Stimulated activated CD8-positive, alpha-beta memory T cell treated with anti-CD3 and anti-CD28 coated beads, Interleukin-12 subunit alpha, Interleukin-12 subunit beta, amount 100 ng/mL, for 1 hour (primary cell): ENCODE results near the gene HBB.
"Not testable (repeated sequence)": the region's sequence is repeated elsewhere in the genome, so short reads cannot be mapped to it uniquely, and the experiment has no call there.

Experiments used
- DNase-seq: peaks from one replicate; pipeline ENCODE4 v3.0.0-alpha.2; 2020; ENCODE audit warnings: low read depth

HBB gene

DNA sequence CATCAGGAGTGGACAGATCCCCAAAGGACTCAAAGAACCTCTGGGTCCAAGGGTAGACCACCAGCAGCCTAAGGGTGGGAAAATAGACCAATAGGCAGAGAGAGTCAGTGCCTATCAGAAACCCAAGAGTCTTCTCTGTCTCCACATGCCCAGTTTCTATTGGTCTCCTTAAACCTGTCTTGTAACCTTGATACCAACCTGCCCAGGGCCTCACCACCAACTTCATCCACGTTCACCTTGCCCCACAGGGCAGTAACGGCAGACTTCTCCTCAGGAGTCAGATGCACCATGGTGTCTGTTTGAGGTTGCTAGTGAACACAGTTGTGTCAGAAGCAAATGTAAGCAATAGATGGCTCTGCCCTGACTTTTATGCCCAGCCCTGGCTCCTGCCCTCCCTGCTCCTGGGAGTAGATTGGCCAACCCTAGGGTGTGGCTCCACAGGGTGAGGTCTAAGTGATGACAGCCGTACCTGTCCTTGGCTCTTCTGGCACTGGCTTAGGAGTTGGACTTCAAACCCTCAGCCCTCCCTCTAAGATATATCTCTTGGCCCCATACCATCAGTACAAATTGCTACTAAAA is at the start of gene HBB:
HBB (minus strand) TSS at position 340 of the 579 bp plus-strand sequence; CDS start at position 290, 50 bp downstream.
- no peak for DNase-seq

DNA sequence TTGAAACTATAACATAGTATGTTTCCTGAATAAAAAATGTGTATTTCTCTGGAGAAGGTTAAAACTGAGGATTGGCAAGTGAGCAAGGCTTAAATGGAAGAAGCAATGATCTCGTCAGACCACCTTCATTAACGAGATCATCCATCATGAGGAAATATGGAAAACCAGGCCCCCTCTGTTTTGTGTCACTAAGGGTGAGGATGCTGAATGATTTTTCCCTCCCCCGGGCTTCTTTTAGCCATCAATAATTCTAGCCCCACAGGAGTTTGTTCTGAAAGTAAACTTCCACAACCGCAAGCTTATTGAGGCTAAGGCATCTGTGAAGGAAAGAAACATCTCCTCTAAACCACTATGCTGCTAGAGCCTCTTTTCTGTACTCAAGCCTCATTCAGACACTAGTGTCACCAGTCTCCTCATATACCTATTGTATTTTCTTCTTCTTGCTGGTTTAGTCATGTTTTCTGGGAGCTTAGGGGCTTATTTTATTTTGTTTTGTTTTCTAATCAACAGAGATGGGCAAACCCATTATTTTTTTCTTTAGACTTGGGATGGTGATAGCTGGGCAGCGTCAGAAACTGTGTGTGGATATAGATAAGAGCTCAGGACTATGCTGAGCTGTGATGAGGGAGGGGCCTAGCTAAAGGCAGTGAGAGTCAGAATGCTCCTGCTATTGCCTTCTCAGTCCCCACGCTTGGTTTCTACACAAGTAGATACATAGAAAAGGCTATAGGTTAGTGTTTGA is 48.7 kb upstream of the HBB start:
- no peak for DNase-seq

DNA sequence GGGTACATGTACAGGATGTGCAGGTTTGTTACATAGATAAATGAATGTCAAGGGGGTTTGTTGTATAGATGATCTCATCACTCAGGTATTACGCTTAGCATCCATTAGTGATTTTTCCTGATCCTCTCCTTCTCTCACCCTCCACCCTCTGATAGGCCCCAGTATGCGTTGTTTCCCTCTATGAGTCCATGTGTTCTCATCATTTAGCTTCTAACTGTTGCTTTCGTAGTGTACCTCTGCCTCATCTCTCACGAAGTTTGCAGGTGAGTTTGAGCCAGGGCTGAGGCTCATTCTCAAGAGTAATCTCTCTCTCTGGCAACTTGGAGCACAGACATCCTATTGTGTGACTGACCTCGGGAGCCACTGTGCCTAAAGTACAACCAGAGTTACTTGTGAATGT is 47.5 kb upstream of the HBB start:
- no peak for DNase-seq

DNA sequence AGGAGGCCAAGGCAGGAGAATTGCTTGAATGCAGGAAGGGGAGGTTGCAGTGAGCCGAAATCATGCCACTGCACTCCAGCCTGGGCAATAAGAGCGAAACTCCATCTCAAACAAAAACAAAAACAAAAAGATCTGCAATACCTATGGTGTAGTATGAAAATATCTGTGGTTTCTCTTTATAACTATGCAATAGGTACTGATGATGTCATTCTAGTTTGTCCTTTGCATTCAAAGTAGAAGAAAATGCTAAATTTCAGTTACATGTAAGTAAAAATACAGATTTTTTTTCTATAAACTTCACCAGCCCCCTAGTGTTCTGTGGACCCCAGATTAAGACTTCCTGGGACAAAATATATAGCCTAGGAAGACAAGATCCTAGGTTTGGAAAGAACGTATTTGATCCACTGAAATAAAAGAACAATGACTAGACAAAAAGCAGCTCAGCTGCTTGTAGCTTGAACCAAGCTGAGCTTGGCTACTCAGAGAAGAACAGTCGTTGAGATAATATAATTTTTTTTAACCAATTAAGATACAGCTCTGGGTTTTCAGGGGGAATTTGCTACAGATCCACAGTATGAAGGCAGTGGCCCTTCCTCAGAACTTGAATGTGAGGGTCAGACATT is 45.6 kb upstream of the HBB start:
- no peak for DNase-seq

DNA sequence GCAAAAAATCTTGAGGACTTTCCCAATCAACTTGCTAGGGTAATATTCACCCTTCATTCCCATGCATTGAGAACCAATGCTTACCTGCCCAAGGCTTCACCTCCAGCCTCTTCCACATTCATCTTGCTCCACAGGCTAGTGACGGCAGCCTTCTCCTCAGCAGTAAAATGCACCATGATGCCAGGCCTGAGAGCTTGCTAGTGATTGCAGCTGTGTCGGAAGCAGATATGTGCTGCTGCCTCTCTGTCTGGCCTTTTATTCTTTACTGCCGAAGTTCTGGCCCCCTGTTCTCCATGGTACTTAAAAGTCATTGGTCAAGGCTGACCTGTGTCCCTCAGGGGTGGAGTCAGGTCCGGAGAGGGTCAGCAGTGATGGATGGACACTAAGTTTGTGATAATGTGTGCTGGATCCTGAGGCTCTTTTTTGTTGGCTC is 42.9 kb upstream of the HBB start, which contains the start of gene HBE1:
HBE1 (minus strand) TSS at position 231 of the 433 bp plus-strand sequence; CDS start at position 176, 55 bp downstream.
- DNase-seq = no peak

DNA sequence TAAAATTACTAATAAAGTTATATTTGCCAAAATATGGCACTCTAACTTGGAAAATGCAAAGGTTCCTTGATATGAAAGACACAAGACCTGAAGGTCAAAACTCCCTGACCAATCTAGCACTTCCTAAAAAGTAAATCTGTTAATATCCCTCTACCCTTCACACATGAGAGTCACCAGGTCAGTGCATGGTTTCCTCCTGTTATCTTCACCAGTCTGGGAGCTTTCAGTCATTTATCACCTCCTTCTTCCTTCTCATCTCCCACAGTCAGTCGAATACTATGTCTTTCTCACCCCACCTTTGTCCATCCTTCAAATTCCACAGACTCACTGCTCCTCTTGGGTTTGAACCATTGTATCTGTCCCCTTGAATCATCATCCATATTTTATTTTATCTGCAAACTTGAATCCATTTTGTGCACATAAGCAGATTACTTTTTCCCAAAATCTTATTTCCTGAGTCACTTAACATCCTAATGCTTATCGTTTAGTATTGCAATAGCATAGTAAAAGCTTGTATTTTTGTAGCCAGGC is 40.2 kb upstream of the HBB start:
- no peak for DNase-seq

DNA sequence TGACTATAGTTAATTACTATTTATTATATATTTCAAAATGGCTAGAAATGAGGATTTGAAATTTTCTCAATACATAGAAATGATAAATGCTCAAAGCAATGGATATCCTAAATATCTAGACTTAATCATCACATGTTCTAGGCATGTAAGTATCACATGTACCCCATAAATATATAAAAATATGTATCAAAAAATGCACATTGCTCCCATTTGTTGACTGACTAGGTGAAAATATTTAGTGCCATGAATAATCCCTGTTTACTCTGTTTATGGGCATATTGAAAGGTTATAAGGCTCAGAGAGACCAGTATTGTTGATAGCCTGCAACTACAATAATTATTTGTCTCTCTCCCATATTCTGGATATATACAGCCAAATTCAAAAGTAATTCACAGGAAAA is 39.7 kb upstream of the HBB start:
- DNase-seq = no peak

DNA sequence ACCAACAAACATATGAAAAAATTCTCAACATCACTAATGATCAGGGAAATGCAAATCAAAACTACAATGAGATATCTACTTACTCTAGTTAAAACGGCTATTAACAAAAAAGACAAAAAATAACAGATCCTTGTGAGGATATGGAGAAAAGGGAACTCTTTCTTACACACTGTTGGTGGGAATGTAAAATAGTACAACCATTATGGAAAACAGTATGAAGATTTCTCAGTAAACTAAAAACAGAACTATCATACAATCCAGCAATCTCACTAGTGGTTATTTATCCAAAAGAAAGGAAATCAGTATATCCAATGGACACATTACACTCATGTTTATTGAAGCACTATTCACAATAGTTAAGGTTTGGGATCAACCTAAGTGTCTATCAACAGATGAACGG is 39.0 kb upstream of the HBB start:
- no peak for DNase-seq

DNA sequence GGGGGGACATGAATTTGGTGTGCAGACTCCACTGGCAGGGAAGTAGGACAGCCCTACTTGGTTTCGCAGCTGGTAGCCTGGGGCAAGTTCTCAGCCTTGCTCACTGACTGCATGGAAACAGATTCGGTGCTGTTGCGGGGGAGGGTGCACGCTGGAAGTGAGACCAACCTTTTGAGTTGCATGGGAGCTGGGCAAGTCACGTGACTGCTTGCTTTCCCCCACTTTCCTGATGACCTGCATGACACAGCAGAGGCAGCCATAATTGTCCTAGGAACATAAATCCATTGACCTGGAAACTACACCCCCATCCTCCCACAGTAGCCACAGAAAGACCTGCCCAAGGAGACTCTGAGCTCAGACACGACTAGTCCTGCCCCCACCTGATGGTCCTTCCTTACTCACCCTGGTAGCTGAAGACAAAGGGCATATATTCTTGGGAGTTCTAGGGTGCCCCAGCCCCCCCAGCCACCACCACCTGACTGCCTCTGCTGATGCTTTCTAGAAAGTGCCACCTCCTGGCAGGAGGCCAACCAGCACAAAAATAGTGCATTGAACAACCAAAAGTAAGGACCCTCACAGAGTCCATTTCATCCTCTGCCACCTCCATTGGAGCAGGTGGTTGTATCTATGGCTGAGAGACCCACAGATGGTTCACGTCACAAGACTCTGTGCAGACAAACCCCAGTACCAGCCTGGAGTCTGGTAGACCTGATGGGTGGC is 31.8 kb upstream of the HBB start:
- no peak for DNase-seq

DNA sequence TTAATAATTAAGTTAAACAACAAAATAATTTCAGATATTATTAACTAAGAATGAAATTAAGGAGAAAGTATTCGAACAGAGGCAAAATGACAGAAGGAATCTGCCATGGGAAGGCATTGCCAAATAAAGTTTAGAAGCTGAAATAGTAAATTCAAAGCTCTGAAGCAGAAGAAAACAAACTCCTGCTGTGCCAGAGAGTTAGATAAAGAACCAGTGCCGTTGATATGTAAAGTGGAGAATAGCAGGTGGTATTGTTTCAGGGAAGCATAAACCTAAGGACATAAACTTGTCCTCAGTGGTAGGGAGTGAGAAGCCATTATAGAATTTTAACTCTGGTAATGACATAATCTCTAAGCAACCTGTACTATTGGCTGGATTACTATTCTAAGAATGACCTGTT is 30.4 kb upstream of the HBB start:
- no peak for DNase-seq

DNA sequence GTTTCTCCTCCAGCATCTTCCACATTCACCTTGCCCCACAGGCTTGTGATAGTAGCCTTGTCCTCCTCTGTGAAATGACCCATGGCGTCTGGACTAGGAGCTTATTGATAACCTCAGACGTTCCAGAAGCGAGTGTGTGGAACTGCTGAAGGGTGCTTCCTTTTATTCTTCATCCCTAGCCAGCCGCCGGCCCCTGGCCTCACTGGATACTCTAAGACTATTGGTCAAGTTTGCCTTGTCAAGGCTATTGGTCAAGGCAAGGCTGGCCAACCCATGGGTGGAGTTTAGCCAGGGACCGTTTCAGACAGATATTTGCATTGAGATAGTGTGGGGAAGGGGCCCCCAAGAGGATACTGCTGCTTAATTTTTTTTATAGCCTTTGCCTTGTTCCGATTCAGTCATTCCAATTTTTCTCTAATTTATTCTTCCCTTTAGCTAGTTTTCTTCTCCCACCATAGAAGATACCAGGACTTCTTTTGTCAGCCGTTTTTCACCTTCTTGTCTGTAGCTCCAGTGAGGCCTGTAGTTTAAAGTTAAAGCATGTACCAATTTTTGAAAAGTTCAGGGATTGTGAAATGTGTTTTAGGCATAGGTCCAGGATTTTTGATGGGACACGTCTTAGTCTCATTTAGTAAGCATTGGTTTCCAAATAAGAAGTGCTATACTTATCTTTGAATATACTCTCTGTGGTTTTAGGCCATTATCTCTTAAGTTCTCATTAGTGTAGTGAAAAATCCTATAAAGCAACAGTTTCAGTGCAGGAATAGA is 28.0 kb upstream of the HBB start, which contains the start of gene HBG2:
HBG2 (minus strand) TSS at position 136 of the 768 bp plus-strand sequence; CDS start at position 83, 53 bp downstream.
- not testable (repeated sequence) for DNase-seq

DNA sequence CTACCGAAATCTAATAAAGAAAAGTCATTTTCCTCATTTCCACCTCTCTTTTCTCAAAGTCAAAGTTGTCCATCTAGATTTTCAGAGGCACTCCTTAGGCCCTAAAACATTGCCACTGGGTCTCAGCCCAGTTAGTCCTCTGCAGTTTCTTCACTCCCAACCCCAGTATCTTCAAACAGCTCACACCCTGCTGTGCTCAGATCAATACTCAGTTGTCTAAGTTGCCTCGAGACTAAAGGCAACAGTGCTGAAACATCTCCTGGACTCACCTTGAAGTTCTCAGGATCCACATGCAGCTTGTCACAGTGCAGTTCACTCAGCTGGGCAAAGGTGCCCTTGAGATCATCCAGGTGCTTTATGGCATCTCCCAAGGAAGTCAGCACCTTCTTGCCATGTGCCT is 27.2 kb upstream of the HBB start:
- DNase-seq = not testable (repeated sequence)

DNA sequence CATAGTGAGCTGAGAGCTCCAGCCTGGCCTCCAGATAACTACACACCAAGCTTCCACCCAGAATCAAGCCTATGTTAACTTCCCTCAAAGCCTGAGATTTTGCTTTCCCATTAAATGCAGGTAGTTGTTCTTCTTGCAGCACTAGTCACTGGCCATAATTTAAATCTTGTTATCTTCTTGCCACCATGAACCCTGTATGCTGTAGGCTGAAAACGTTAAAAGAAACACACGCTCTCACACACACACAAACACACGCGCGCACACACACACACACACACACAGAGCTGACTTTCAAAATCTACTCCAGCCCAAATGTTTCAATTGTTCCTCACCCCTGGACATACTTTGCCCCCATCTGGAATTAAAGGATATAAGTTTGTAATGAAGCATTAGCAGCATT is 26.6 kb upstream of the HBB start:
- not testable (repeated sequence) for DNase-seq

DNA sequence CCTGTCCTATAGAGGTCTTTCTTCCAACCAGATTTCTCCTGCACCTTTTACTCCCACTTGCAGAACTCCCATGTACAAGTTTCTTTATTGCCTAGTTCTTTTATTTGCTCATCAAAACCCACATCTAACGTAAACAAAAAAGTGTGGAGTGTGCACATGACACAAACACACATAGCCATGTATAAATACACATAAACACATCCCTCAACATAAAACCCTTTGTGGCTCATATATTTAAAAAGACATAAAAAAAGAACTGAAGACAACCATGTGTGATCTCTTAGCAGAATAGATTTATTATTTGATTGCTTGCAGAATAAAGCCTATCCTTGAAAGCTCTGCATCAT is 26.0 kb upstream of the HBB start:
- no peak for DNase-seq

DNA sequence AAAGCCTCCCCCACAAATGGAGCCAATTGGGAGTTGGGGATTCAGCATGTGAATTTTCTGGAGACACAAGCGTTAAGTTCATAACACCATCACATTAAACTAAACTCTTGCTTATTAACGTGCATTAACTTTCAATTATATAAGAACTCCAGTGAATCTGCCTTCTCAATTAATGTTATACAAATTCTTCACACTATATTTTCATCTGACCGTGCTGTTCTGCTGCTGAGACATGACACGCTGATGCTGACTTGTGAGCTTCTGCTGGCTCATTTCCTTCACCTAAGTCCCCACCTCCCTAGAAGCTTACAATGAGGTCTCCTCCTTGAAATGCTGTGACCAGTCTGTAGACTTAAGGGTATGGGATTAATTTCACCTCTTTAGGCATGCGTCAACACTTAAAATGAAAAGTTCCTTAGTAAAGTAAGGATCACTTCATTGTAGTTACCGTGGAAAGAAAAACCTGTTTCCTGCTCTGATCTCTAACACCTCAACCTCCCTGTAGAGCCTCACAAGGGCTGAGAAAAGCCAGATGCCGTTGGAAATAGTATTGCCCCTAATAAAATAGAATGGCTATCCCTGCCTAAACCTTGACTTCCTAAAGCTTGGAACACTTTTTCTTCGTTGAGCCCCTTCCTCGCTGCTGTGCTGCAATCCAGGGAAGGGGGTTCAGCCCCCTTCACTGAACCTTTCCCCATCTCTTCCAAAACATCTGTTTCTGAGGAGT is 25.5 kb upstream of the HBB start:
- no peak for DNase-seq

DNA sequence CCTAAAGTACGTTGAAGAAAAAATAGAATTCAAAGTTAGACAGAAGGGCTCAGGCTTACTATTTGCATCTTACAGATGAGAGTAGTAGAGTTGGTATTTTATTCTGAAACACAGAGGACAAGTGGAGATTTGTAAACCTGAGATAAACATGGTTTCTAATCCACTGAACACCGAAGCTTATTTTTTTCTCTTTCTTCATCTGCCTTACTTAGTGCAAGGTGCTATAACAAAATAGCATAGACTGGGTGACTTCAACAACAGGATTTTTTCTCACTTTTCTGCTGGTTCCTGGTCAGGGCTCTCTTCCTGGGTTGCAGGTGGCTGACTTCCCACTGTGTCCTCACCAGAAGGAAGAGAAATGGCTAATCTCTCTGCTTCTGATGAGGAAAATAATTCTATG is 24.9 kb upstream of the HBB start:
- no peak for DNase-seq

DNA sequence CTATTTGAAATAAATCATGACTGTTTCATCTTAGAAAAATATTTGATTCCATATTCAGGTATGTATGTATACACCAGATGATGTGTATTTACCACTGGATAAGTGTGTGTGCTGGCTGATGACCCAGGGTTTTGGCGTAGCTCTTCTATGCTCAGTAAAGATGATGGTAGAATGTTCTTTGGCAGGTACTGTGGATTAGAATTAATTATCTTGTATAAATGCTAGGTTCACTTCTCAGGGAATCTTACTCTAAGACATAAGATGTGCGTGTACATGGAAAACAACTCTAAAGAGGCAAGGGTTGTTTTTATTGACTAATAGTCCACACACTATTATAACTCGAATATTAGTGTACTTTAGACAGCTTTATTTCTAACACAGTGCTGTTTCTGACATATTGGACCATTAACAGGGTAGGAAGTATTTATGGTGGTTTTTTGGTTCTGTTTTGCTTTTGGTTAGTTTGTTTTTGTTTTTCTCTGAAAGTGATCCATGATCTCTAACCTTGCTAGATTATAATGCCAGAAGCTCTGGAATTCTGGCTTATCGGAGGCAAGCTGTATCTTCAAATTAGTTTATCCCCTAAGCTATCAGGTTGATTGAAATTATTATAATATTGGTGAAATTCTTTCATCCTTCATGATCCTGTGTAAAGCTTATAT is 23.8 kb upstream of the HBB start:
- no peak for DNase-seq

DNA sequence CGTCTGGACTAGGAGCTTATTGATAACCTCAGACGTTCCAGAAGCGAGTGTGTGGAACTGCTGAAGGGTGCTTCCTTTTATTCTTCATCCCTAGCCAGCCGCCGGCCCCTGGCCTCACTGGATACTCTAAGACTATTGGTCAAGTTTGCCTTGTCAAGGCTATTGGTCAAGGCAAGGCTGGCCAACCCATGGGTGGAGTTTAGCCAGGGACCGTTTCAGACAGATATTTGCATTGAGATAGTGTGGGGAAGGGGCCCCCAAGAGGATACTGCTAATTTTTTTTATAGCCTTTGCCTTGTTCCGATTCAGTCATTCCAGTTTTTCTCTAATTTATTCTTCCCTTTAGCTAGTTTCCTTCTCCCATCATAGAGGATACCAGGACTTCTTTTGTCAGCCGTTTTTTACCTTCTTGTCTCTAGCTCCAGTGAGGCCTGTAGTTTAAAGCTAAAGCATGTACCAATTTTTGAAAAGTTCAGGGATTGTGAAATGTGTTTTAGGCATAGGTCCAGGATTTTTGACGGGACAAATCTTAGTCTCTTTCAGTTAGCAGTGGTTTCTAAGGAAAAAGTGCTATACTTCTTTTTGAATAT is 23.0 kb upstream of the HBB start, which contains the start of gene HBG1:
HBG1 (minus strand) TSS at position 51 of the 590 bp plus-strand sequence. CDS start 53 bp downstream, outside the sequence.
- DNase-seq = not testable (repeated sequence)

DNA sequence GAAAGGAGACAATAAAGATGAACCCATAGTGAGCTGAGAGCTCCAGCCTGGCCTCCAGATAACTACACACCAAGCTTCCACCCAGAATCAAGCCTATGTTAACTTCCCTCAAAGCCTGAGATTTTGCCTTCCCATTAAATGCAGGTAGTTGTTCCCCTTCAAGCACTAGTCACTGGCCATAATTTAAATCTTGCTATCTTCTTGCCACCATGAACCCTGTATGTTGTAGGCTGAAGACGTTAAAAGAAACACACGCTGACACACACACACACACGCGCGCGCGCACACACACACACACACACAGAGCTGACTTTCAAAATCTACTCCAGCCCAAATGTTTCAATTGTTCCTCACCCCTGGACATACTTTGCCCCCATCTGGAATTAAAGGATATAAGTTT is 21.6 kb upstream of the HBB start:
- DNase-seq = not testable (repeated sequence)
